ENCODE results near the gene LEMD2. TPM values are rescaled to one million over a fixed set of nuclear protein-coding genes. Genes with fewer than 3 reads are reported as not detected.
A peak's percentile ranks its signal among the peaks of the same experiment; 100 is the strongest.

The LEMD2 gene
- total RNA-seq, 1 experiment from 2014 or later: 43.9 TPM

DNA sequence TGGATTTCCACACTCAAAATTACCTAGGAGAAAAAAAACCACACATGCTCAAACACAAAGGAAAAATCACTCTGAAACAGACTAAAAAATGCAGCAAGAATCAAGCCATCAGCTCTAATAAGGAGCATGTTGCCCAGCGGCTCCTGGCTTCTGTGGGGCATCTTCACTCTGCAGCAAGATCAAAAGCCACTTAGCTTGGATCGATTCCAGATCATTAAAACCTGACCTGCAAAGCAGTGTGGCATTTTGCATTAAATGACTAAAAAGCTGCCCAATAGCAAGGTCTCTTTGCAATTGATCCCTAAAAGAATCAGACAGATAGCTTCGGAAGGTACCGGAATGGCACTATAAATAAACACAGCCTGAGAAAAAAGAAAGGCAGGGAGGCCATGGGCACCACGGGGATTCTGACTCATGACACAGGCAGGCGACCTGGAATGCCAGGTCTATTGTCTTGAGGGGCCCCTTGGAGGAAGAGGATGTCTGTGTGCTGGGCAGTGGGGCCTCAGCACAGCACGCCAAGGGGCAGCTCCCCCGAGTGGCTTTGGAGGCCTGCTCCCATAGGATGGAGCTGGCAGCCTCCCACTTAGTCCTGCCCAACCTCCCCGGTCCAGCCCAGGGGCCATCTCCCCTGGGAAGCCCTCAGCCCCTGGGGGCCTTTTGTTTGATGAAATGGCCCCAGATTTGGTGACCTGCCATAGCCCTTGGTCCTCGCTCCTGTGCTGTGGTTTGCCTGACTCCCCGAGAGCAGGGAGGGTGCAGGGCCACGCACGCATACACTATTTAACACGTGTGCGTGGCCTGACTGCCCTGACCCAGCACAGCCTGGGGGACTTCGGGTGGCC lies 7.6 kb downstream of the LEMD2 start:
- CTCF ChIA-PET: interaction anchor here (0.8 to 1.4 kb wide), 2 partner anchors 10 kb away, joined by 3 to 4 read pairs; no protein-coding TSS in a partner anchor
- H3K79me2 ChIP-seq (ENCODE audit: insufficient read depth, low read length): peaks cover 8% of the 10 kb centered on the region; the same call in 1 of the 2 replicates
- intact Hi-C loops (cut with micrococcal nuclease): no loop called here
- H3K4me2 ChIP-seq (ENCODE audit: low read length): peak overlapping the region; percentile 75
- no peaks in the 10 kb centered on the region for H4K20me1 ChIP-seq (ENCODE audit: insufficient read depth)
- peaks cover 31 to 54% of the 10 kb centered on the region in 2 experiments; a peak in 3 of 4 replicates for H3K36me3 ChIP-seq (ENCODE audit: control insufficient read depth in 1 of 2, insufficient read depth in 2 of 2, low read length in 2 of 2)
- POLR2A ChIA-PET: no interaction called here
- no peaks in the 10 kb centered on the region for H3K27me3 ChIP-seq (ENCODE audit: insufficient read depth, low read length)
- H3K27ac ChIP-seq (ENCODE audit: low read depth, low read length): peak overlapping the region; percentile 81
- peak overlapping the region; percentile 11 to 36; a peak in 2 of 4 replicates for H3K4me3 ChIP-seq (replicated peaks in 1 of 2; ENCODE audit: low read depth in 1 of 2, low read length in 2 of 2)
- no peaks in the 10 kb centered on the region for H3K9me2 ChIP-seq (ENCODE audit: insufficient read depth)
- ATAC-seq: peak; percentile 94
- peak; percentile 48 for DNase-seq (ENCODE audit: low read depth, low spot score)
- RAD21 ChIA-PET (ENCODE audit: low non-redundant PET in 1 of 2, low total read pairs in 2 of 2, uncharacterized antibody in 2 of 2, unreplicated experiment in 2 of 2): no interaction called here
- H3K9ac ChIP-seq (ENCODE audit: low read length): peak overlapping the region; percentile 50
- peaks cover 28 to 41% of the 10 kb centered on the region in 2 experiments for H3K4me1 ChIP-seq (ENCODE audit: control insufficient read depth in 1 of 2, insufficient read depth in 2 of 2, low read length in 2 of 2)
- no peak overlapping the region for H2AFZ ChIP-seq (ENCODE audit: low read depth, low read length, poor library complexity, severe bottlenecking)
- no peaks in the 10 kb centered on the region for H3K9me3 ChIP-seq (ENCODE audit: control insufficient read depth in 1 of 2, insufficient read depth in 1 of 2, low read depth in 1 of 2, low read length in 2 of 2)
- BruUV-seq (replicated peaks): no TSS peak
- TF ChIP-seq TCF7L2 (IDR thresholded peaks at IDR 0.05; ENCODE audit: borderline replicate concordance, extremely low read depth, insufficient read depth, insufficient read length) (peak; percentile 60), CBX3 (IDR thresholded peaks at IDR 0.05; ENCODE audit: low read depth) (no peak; the same call in 1 of the 2 replicates), EGR1 (IDR thresholded peaks at IDR 0.05; ENCODE audit: low read depth) (no peak), ZNF274 (IDR thresholded peaks at IDR 0.05; ENCODE audit: low read depth, low read length) (no peak), EZH2phosphoT487 (IDR thresholded peaks at IDR 0.05; ENCODE audit: borderline replicate concordance) (no peak), SRF (IDR thresholded peaks at IDR 0.05; ENCODE audit: low read depth) (no peak), POLR2AphosphoS5 (IDR thresholded peaks at IDR 0.05; ENCODE audit: low read depth, low read length) (peak; percentile 48; the same call in 1 of the 2 replicates), JUND (IDR thresholded peaks at IDR 0.05) (peak; percentile 78), MAX (IDR thresholded peaks at IDR 0.05) (peak; percentile 63; the same call in 1 of the 2 replicates), SP1 (IDR thresholded peaks at IDR 0.05; ENCODE audit: low read depth) (peak; percentile 73), FOSL1 (IDR thresholded peaks at IDR 0.05; ENCODE audit: low read depth) (peak; percentile 82), RAD21 (IDR thresholded peaks at IDR 0.05; ENCODE audit: low read depth) (no peak), YY1 (IDR thresholded peaks at IDR 0.05; ENCODE audit: extremely low read depth, insufficient replicate concordance, low read depth, low read length) (peak; percentile 7), ATF3 (IDR thresholded peaks at IDR 0.05) (no peak), ELF1 (IDR thresholded peaks at IDR 0.05; ENCODE audit: borderline replicate concordance, low read depth) (no peak), CTCF (IDR thresholded peaks at IDR 0.05 in 2 of 3, conservative IDR thresholded peaks at IDR 0.05 in 1 of 3; ENCODE audit: borderline replicate concordance in 1 of 3, insufficient read depth in 1 of 3, low read depth in 2 of 3, low read length in 2 of 3) (no peak), ZBTB33 (IDR thresholded peaks at IDR 0.05; ENCODE audit: extremely low read depth, insufficient replicate concordance, low read length) (no peak), POLR2A (IDR thresholded peaks at IDR 0.05; ENCODE audit: borderline replicate concordance, extremely low read depth, insufficient read depth, insufficient read length) (no peak), EZH2 (IDR thresholded peaks at IDR 0.05) (no peak), CEBPB (IDR thresholded peaks at IDR 0.05; ENCODE audit: low read depth) (no peak)
